Prostate gland (tissue), 2 donors: ENCODE results near the gene CR1. TPM values are rescaled to one million over a fixed set of nuclear protein-coding genes. Genes with fewer than 3 reads are reported as not detected.

Experiments used
- DNase-seq: peaks from one replicate; pipeline ENCODE4 v3.0.0-alpha.2; 2019; ENCODE audit warnings: low spot score
- H3K27ac ChIP-seq, 2 donors: fragments of 200-600 bp; sonication (generic); 2 replicates each; pipeline ENCODE4 v1.5.1; 2017 to 2019
- H3K27me3 ChIP-seq: fragments of 200-600 bp; sonication (generic); replicated peaks from 2 replicates; pipeline ENCODE4 v1.5.1; 2019; ENCODE audit not compliant: insufficient read depth
- H3K36me3 ChIP-seq, 2 donors: fragments of 200-600 bp; sonication (generic); 1 replicate in 1 of 2; 2 replicates in 1 of 2; pipeline versions ENCODE4 v1.5.1 to v1.8.1; 2017 to 2019
- H3K4me1 ChIP-seq: fragments of 200-600 bp; sonication (generic); replicated peaks from 2 replicates; pipeline ENCODE4 v1.5.1; 2019
- H3K4me3 ChIP-seq, 2 donors: fragments of 200-600 bp; sonication (generic); 2 replicates each; pipeline ENCODE4 v1.5.1; 2017 to 2019
- H3K9me3 ChIP-seq: fragments of 200-600 bp; sonication (generic); 2 replicates; pipeline ENCODE4 v1.5.1; 2017
- CTCF ChIP-seq, 4 experiments: fragments of 200-600 bp in 2 of 4; fragments of 450-650 bp in 2 of 4; sonication (generic) in 2 of 4; IDR thresholded peaks; 1 replicate in 3 of 4; 2 replicates in 1 of 4; pipeline ENCODE4 v1.5.1; 2016 to 2019; ENCODE audit warnings: antibody characterized with exemption in 4 of 4, mild to moderate bottlenecking in 2 of 4, moderate library complexity in 2 of 4
- POLR2A ChIP-seq: fragments of 450-650 bp; IDR thresholded peaks from one replicate; pipeline ENCODE4 v1.6.1; 2016; ENCODE audit warnings: antibody characterized with exemption, mild to moderate bottlenecking
- POLR2AphosphoS5 ChIP-seq: sonication (generic); formaldehyde crosslinking; IDR thresholded peaks from one replicate; pipeline ENCODE4 v1.6.1; 2017; ENCODE audit warnings: antibody characterized with exemption
- WGBS: methylation state at CpG from one replicate; pipeline ENCODE4 v1.1.5; 2018; 5-methylcytosine and 5-hydroxymethylcytosine counted together
- intact Hi-C: fragments of 100-400 bp; cut with DNase I; formaldehyde crosslinking; loops from one replicate; pipeline ENCODE4 v1.14.2; 2022
- total RNA-seq, 2 donors: library from RNA; depleted of rRNA; stranded (reverse); fragments of >200 nt; gene quantifications; one replicate each; pipeline ENCODE4 v1.1.0, GENCODE V29; 2016

Gene CR1
- total RNA-seq: 1 to 10 TPM in 1 of 2 donors, under 1 TPM in 1; 0.14 to 3.8 TPM

DNA sequence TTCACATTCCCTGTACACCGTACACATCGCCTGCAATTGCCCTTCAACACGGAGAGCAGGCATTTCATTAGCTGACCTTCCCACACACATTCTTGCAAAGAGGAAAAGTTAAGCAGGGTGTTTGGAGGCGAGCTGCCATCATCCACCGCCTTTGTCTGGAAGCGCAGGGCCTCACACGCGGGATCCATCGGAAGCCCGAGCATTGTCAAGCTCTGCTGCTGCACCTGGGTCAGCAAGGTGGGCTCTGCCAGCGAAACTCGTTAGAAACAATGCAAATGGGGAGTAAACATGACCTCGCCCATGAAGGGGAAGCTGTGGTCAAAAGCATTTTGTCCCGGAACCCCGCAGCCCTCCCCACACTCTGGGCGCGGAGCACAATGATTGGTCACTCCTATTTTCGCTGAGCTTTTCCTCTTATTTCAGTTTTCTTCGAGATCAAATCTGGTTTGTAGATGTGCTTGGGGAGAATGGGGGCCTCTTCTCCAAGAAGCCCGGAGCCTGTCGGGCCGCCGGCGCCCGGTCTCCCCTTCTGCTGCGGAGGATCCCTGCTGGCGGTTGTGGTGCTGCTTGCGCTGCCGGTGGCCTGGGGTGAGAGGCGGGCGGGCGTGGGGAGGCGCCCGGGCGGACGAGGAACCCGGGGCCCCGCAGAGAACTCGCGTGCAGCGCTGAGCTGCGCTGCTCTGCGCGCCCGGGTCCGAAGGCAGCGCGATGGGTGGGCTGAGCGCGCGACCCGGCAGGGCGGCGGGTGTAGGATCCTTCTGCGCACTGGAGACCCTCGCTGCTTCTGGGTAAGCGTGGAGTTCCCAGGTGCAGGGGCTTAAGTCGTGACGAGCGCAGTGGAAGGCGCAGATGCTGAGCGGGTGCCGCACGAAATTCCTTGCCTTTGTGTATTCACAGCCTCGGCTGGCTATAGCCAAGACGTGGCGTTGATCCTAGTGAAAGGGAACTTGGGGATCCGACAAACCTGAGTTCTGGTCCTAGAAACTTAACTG lies at the start of gene CR1:
Gene CR1, plus strand, starts transcription at position 357 of the 992 bp plus-strand sequence. Its CDS starts 111 bp downstream, at position 468.
- H3K27ac ChIP-seq: no peak within 1 kb of the TSS
- no peaks in the 10 kb centered on the region for H3K4me1 ChIP-seq
- H3K9me3 ChIP-seq: no peaks in the 10 kb centered on the region
- H3K4me3 ChIP-seq: peak within 1 kb of the TSS; percentile 14 to 15
- 3% methylated on average over 66 of the region's 68 CpGs for WGBS
- H3K36me3 ChIP-seq: no peaks in the 10 kb centered on the region
- peaks cover 6% of the 10 kb centered on the region for H3K27me3 ChIP-seq
- TF ChIP-seq CTCF (IDR thresholded peaks at IDR 0.05) (no peak), POLR2A (no peak), POLR2AphosphoS5 (no peak)
- DNase-seq: no peak
- intact Hi-C loops: no loop called here

- Histone ChIP-seq H3K9me3 (no peaks in the 10 kb centered on the region), H3K4me1 (no peaks in the 10 kb centered on the region), H3K27ac (no peak overlapping the region), H3K36me3 (no peaks in the 10 kb centered on the region), H3K27me3 (no peaks in the 10 kb centered on the region), H3K4me3 (no peak overlapping the region)
- WGBS: 15% methylated on average over 1 of the region's 1 CpG
- intact Hi-C loops: no loop called here
- TF ChIP-seq POLR2AphosphoS5: no peak
- TF ChIP-seq CTCF (IDR thresholded peaks at IDR 0.05): no peak
- TF ChIP-seq POLR2A: no peak
- no peak for DNase-seq
Measured at GRCh38 chr1:207453710-207454045, 42.3 kb upstream of the CR1 start.

DNA sequence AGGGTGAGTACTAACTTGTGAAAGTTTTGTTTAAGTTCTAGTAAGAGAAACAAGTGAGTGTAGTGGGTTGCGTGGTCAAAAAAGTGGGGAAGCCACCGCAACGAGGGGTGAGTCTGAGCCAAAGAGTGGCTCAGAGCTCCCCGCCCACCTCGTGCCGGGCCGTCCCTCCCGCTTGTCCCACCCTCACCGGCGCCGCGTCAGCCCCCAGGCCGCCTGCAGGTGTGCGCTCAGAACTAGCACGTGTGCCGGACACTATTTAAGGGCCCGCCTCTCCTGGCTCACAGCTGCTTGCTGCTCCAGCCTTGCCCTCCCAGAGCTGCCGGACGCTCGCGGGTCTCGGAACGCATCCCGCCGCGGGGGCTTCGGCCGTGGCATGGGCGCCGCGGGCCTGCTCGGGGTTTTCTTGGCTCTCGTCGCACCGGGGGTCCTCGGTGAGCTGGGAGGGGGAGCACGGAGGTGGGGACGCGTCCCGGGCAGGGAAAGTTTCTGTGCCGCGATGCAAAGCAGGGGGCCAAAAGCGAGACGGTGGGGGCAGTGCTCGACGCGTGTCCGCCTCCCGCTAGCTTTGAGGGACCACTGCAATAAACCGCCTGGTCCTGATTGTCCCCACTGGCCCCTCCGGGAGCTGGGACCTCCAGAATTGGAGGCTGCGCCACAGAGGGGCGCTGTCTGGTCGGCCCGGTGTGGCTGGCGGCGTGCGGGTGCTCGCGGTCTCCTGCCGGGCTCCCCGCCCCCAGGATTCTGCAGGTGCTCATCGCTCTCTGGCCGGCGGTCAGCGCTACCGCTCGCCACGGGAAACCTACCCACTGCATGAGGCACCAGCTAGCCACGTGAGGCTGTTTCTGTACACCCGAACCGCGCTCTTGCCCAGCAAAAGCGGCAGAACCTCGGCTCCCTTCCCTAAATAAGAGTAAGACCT lies 41.7 kb upstream of the CR1 start, which contains the start of gene CR2:
Gene CR2, plus strand, starts transcription at position 283 of the 919 bp plus-strand sequence. Its CDS starts 91 bp downstream, at position 374.
- H3K4me1 ChIP-seq: no peaks in the 10 kb centered on the region
- TF ChIP-seq CTCF (IDR thresholded peaks at IDR 0.05) (no peak), POLR2AphosphoS5 (no peak), POLR2A (no peak)
- no peak within 1 kb of the TSS for H3K27ac ChIP-seq
- peak within 1 kb of the TSS; percentile 26 to 32 for H3K4me3 ChIP-seq
- no peaks in the 10 kb centered on the region for H3K36me3 ChIP-seq
- intact Hi-C loops: no loop called here
- no peaks in the 10 kb centered on the region for H3K27me3 ChIP-seq
- no peaks in the 10 kb centered on the region for H3K9me3 ChIP-seq
- DNase-seq: peak; percentile 10
- WGBS: 2% methylated on average over 71 of the region's 75 CpGs

DNA sequence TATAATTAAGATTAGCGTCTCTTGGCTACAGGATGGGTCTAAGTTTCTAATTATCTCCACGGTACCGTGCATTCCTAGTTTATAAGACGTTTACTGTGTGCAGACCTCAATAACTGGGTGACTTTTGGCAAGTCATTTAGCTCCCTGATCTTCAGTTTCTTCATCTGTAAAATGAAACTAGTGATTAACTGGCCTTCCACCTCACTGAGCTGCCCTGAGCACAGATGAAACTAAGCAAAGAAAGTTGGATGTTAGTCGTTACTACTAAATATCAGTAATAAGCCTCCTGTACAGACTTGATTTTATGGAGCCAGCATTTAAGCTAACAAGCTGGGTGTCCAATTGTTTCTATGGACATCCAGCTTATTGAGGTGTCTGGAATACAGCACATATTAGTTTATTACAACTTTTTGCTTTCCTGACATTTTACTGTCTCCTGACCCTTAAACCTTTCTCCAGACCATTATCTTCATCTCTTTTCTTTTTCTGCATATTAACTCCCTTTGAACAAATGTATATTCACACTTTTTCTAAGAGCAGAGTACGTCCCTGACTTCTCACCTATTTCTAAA lies 40.7 kb upstream of the CR1 start:
- Histone ChIP-seq H3K9me3 (no peaks in the 10 kb centered on the region), H3K27me3 (no peaks in the 10 kb centered on the region), H3K27ac (no peak overlapping the region), H3K4me1 (no peaks in the 10 kb centered on the region), H3K36me3 (no peaks in the 10 kb centered on the region), H3K4me3 (no peak overlapping the region)
- TF ChIP-seq CTCF (IDR thresholded peaks at IDR 0.05): no peak
- TF ChIP-seq POLR2A: no peak
- TF ChIP-seq POLR2AphosphoS5: no peak
- 21% methylated on average over 6 of the region's 6 CpGs for WGBS
- intact Hi-C loops: no loop called here
- DNase-seq: no peak
